Body of pancreas (tissue), 4 donors: ENCODE measurements around the gene CERT1.

Experiments
- POLR2A ChIP-seq, 3 donors: fragments of 450-650 bp; IDR thresholded peaks; one replicate each; pipeline ENCODE4 v1.6.1; 2016; ENCODE audit warnings: antibody characterized with exemption in 3 of 3, mild to moderate bottlenecking in 2 of 3
- TF ChIP-seq, protein P1 (sequence below), 7 experiments: fragments of 450-650 bp in 4 of 7; fragments of 200-600 bp in 3 of 7; sonication (generic) in 3 of 7; IDR thresholded peaks; one replicate each; pipeline ENCODE4 v1.5.1; 2016 to 2019; ENCODE audit warnings: antibody characterized with exemption in 7 of 7

DNA sequence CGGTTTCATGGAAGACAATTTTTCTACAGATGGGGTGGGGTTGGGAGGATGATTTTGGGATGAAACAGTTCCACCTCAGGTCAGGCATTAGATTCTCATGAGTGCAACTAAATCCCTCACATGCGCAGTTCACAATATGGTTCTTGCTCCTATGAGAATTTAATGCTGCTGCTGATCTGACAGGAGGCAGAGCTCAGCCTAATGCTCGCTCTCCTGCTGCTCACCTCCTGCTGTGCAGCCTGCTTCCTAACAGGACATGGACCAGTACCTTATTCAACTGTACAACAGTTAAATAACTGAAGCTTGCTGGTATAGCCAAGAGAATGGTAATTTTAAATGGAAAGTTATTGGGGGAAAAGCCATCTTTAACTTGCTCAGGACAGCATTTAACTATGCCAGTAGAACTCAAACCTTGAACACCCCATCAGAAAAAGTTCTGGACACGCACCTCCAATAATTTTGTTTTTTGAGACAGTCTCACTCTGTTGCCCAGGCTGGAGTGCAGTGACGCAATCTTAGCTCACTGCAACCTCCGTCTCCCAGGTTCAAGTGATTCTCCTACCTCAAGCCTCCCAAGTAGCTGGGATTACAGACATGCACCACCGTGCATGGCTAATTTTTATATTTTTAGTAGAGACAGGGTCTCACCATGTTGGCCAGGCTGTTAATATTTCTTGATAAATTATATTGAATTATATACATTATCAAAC lies 146.7 kb downstream of the CERT1 start:
- TF ChIP-seq, protein P1, sequence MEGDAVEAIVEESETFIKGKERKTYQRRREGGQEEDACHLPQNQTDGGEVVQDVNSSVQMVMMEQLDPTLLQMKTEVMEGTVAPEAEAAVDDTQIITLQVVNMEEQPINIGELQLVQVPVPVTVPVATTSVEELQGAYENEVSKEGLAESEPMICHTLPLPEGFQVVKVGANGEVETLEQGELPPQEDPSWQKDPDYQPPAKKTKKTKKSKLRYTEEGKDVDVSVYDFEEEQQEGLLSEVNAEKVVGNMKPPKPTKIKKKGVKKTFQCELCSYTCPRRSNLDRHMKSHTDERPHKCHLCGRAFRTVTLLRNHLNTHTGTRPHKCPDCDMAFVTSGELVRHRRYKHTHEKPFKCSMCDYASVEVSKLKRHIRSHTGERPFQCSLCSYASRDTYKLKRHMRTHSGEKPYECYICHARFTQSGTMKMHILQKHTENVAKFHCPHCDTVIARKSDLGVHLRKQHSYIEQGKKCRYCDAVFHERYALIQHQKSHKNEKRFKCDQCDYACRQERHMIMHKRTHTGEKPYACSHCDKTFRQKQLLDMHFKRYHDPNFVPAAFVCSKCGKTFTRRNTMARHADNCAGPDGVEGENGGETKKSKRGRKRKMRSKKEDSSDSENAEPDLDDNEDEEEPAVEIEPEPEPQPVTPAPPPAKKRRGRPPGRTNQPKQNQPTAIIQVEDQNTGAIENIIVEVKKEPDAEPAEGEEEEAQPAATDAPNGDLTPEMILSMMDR (IDR thresholded peaks at IDR 0.05): no peak
- TF ChIP-seq POLR2A (IDR thresholded peaks at IDR 0.05): no peak
